ENCODE data around the gene SRSF11.
A peak's percentile ranks its signal among the peaks of the same experiment; 100 is the strongest.

Gene SRSF11

GRCh38 chr1:70248729-70249128, 27.5 kb downstream of the SRSF11 start (continued):
- TF ChIP-seq, protein P1, sequence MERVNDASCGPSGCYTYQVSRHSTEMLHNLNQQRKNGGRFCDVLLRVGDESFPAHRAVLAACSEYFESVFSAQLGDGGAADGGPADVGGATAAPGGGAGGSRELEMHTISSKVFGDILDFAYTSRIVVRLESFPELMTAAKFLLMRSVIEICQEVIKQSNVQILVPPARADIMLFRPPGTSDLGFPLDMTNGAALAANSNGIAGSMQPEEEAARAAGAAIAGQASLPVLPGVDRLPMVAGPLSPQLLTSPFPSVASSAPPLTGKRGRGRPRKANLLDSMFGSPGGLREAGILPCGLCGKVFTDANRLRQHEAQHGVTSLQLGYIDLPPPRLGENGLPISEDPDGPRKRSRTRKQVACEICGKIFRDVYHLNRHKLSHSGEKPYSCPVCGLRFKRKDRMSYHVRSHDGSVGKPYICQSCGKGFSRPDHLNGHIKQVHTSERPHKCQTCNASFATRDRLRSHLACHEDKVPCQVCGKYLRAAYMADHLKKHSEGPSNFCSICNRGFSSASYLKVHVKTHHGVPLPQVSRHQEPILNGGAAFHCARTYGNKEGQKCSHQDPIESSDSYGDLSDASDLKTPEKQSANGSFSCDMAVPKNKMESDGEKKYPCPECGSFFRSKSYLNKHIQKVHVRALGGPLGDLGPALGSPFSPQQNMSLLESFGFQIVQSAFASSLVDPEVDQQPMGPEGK (CRISPR knock-in tag; IDR thresholded peaks at IDR 0.05; ENCODE audit: borderline replicate concordance) = no peak
- TF ChIP-seq CREB5 (CRISPR knock-in tag; IDR thresholded peaks at IDR 0.05; ENCODE audit: low read depth) (no peak), ESRRG (CRISPR knock-in tag; IDR thresholded peaks at IDR 0.05) (no peak), ZFP30 (CRISPR knock-in tag; IDR thresholded peaks at IDR 0.05) (no peak), TCF4 (CRISPR knock-in tag; IDR thresholded peaks at IDR 0.05; ENCODE audit: borderline replicate concordance) (no peak), OSR1 (CRISPR knock-in tag; IDR thresholded peaks at IDR 0.05) (no peak), PPARA (CRISPR knock-in tag; IDR thresholded peaks at IDR 0.05; ENCODE audit: borderline replicate concordance) (no peak), RARB (CRISPR knock-in tag; IDR thresholded peaks at IDR 0.05) (no peak), ARNTL (CRISPR knock-in tag; IDR thresholded peaks at IDR 0.05; ENCODE audit: borderline replicate concordance, low read depth) (no peak), ZNF70 (CRISPR knock-in tag; IDR thresholded peaks at IDR 0.05) (no peak), TOX (CRISPR knock-in tag; IDR thresholded peaks at IDR 0.05; ENCODE audit: borderline replicate concordance) (no peak)

- ATAC-seq = peak; percentile 25
- TF ChIP-seq OSR1 (CRISPR knock-in tag; IDR thresholded peaks at IDR 0.05) = no peak
- TF ChIP-seq ZC3H10 (CRISPR knock-in tag; IDR thresholded peaks at IDR 0.05) = no peak
- TF ChIP-seq ZFP30 (CRISPR knock-in tag; IDR thresholded peaks at IDR 0.05) = no peak
- TF ChIP-seq TOX (CRISPR knock-in tag; IDR thresholded peaks at IDR 0.05; ENCODE audit: borderline replicate concordance) = no peak
- TF ChIP-seq TSHZ2 (CRISPR knock-in tag; IDR thresholded peaks at IDR 0.05) = no peak
- TF ChIP-seq ZNF70 (CRISPR knock-in tag; IDR thresholded peaks at IDR 0.05) = no peak
- TF ChIP-seq ZFP3 (CRISPR knock-in tag; IDR thresholded peaks at IDR 0.05) = no peak
- no peak for TF ChIP-seq ARNTL (CRISPR knock-in tag; IDR thresholded peaks at IDR 0.05; ENCODE audit: borderline replicate concordance, low read depth)
Measured at GRCh38 chr1:70256664-70257063, 35.5 kb downstream of the SRSF11 start.

- ATAC-seq = no peak
- TF ChIP-seq GLIS3 (CRISPR knock-in tag; IDR thresholded peaks at IDR 0.05) = no peak
- no peak for TF ChIP-seq SNAI2 (CRISPR knock-in tag; IDR thresholded peaks at IDR 0.05)
- no peak for TF ChIP-seq CREB5 (CRISPR knock-in tag; IDR thresholded peaks at IDR 0.05; ENCODE audit: low read depth)
- TF ChIP-seq ISL1 (CRISPR knock-in tag; IDR thresholded peaks at IDR 0.05) = no peak
- TF ChIP-seq, protein P1 (CRISPR knock-in tag; IDR thresholded peaks at IDR 0.05; ENCODE audit: borderline replicate concordance) = no peak
- no peak for TF ChIP-seq ZNF565 (CRISPR knock-in tag; conservative IDR thresholded peaks at IDR 0.05; ENCODE audit: low read depth)
- TF ChIP-seq TSHZ2 (CRISPR knock-in tag; IDR thresholded peaks at IDR 0.05) = no peak
- TF ChIP-seq ZNF70 (CRISPR knock-in tag; IDR thresholded peaks at IDR 0.05) = no peak
- TF ChIP-seq CSRNP3 (CRISPR knock-in tag; IDR thresholded peaks at IDR 0.05) = no peak
- no peak for TF ChIP-seq TOX (CRISPR knock-in tag; IDR thresholded peaks at IDR 0.05; ENCODE audit: borderline replicate concordance)
Measured at GRCh38 chr1:70264839-70265238, 43.7 kb downstream of the SRSF11 start.
